Measurements from ENCODE around the gene MON2. TPM values are rescaled to one million over a fixed set of nuclear protein-coding genes. Genes with fewer than 3 reads are reported as not detected.
"Not testable (repeated sequence)": the region's sequence is repeated elsewhere in the genome, so short reads cannot be mapped to it uniquely, and the experiment has no call there.

Gene MON2
- total and polyA plus RNA-seq, 4 experiments from 2014 or later, result 13.5 to 88.5 (median 51.1) TPM

DNA sequence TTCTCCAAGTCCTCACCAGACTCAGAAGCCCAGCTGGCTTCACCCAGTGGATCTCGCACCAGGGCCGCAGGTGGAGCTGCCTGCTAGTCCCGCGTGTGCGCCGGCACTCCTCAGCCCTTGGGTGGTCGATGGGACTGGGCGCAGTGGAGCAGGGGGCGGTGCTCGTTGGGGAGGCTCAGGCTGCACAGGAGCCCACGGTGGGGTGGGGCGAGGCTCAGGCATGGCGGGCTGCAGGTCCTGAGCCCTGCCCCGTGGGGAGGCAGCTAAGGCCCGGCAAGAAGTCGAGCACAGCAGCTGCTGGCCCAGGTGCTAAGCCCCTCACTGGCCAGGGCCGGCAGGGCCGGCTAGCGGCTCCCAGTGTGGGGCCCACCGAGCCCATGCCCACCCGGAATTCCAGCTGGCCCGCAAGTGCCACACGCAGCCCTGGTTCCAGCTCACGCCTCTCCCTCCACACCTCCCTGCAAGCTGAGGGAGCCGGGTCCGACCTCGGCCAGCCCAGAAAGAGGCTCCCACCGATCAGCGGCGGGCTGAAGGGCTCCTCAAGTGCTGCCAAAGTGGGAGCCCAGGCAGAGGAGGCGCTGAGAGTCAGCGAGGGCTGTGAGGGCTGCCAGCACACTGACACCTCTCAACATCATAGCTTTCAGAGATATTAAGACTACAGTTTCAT is 5.3 kb upstream of the MON2 start:
- H3K27ac Mint-ChIP-seq; H3K27me3 ChIP-seq (ENCODE audit: insufficient read depth, low read length); H3K4me1 ChIP-seq (ENCODE audit: insufficient read depth, low read length); H3K27ac ChIP-seq (ENCODE audit: low read depth, low read length); H3K36me3 Mint-ChIP-seq; H3K9me3 ChIP-seq (ENCODE audit: control insufficient read depth in 1 of 2, low read length in 2 of 2); H3K27me3 Mint-ChIP-seq; H3K36me3 ChIP-seq (ENCODE audit: insufficient read depth, low read length); H3K4me3 Mint-ChIP-seq; H3K4me3 ChIP-seq (ENCODE audit: low read length in 2 of 2); intact Hi-C loops (cut with micrococcal nuclease); DNase-seq; H3K4me1 Mint-ChIP-seq: not testable (repeated sequence)
- POLR2A ChIA-PET (ENCODE audit: partially characterized antibody), result interaction anchor here (1.1 kb wide), 1 partner anchor 142 kb away, joined by 3 read pairs; no protein-coding TSS in a partner anchor
- H3K9me3 Mint-ChIP-seq, result peaks cover under 1 to 15% (median 12%) of the 10 kb centered on the region in 8 donors
- CTCF ChIA-PET (ENCODE audit: partially characterized antibody), result interaction anchor here (1.1 kb wide), 1 partner anchor 23 kb away, joined by 3 read pairs; no protein-coding TSS in a partner anchor

DNA sequence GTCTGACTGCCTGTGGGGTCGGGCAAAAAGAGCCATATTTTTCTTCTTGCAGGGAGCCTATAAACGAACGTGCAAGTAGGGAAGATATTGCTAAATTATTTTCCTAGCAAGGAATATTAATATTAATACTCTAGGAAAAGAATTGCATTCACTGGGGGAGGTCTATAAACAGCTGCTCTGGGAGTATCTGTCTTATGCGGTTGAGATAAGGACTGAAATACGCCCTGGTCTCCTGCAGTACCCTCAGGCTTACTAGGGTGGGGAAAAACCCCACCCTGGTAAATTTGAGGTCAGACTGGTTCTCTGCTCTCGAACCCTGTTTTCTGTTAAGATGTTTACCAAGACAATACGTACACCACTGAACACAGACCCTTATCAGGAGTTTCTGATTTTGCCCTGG is 3.4 kb upstream of the MON2 start:
- CTCF ChIA-PET (ENCODE audit: partially characterized antibody); H3K9me3 ChIP-seq (ENCODE audit: control insufficient read depth in 1 of 2, low read length in 2 of 2); DNase-seq; H3K4me3 ChIP-seq (ENCODE audit: low read length in 2 of 2); H3K27ac ChIP-seq (ENCODE audit: low read depth, low read length); H3K27me3 ChIP-seq (ENCODE audit: insufficient read depth, low read length); POLR2A ChIA-PET (ENCODE audit: partially characterized antibody); H3K27me3 Mint-ChIP-seq; H3K36me3 ChIP-seq (ENCODE audit: insufficient read depth, low read length); intact Hi-C loops (cut with micrococcal nuclease): not testable (repeated sequence)
- peaks cover 8 to 16% of the 10 kb centered on the region in 2 donors for H3K36me3 Mint-ChIP-seq
- H3K4me1 ChIP-seq (ENCODE audit: insufficient read depth, low read length), result peaks cover 18% of the 10 kb centered on the region
- H3K9me3 Mint-ChIP-seq, result peaks cover 0 to 15% (median 13%) of the 10 kb centered on the region in 8 donors
- H3K27ac Mint-ChIP-seq, result peak overlapping the region in 1 of 7 donors; percentile 57
- peak overlapping the region in 1 of 8 donors; percentile 27 for H3K4me3 Mint-ChIP-seq
- peaks cover 10 to 21% (median 14%) of the 10 kb centered on the region in 4 donors for H3K4me1 Mint-ChIP-seq

DNA sequence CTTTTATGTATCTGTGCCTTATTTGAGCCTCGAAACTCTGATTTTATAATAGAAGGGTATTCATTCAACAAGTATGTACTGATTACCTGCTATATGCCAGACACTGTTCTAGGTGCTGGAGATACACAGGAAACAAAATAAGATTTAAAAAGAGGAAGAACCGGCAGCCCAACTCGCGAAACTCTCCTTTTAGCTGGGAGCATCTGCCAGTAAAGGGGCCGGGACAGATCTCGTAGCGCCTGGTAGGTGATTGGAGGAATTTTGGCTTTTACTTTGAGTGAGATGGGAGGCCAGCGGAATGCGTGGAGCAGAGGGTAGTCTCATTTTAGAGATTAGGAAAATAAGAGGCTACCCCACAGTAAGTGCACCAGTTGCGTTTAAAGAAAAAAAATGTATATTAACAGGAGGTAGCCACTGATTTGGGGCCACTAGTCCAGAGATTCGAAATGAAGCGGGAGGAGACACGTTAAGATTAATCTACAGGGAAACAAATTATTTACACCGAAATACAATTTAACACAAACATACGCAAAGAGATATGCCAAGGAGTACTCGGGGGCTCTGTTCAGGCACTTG is 520 bp upstream of the MON2 start:
- Histone ChIP-seq H3K27me3 (ENCODE audit: insufficient read depth, low read length) (no peaks in the 10 kb centered on the region), H3K4me3 (ENCODE audit: low read length in 2 of 2) (peak overlapping the region; percentile 72 to 83), H3K9me3 (ENCODE audit: control insufficient read depth in 1 of 2, low read length in 2 of 2) (no peaks in the 10 kb centered on the region), H3K27ac (ENCODE audit: low read depth, low read length) (peak overlapping the region; percentile 91), H3K36me3 (ENCODE audit: insufficient read depth, low read length) (no peaks in the 10 kb centered on the region), H3K4me1 (ENCODE audit: insufficient read depth, low read length) (peaks cover 42% of the 10 kb centered on the region)
- H3K27ac Mint-ChIP-seq, result peak overlapping the region; percentile 85 to 99 (median 97)
- H3K4me3 Mint-ChIP-seq, result peak overlapping the region; percentile 83 to 97 (median 94)
- CTCF ChIA-PET (ENCODE audit: partially characterized antibody), result interaction anchor here (0.9 to 3.8 kb wide), 4 partner anchors 29 to 329 kb away, joined by 3 to 38 read pairs (median 4); no protein-coding TSS in a partner anchor
- H3K27me3 Mint-ChIP-seq, result peaks cover 0 to 3% of the 10 kb centered on the region in 2 donors
- no peak for DNase-seq
- intact Hi-C loops (cut with micrococcal nuclease), result loop anchor here (1.0 kb wide), 3 partner anchors 32 to 206 kb away; partner anchors contain the start of gene USP15
- peaks cover 19 to 31% (median 23%) of the 10 kb centered on the region in 4 donors for H3K4me1 Mint-ChIP-seq
- peaks cover 4 to 16% of the 10 kb centered on the region in 2 donors for H3K36me3 Mint-ChIP-seq
- peaks cover 0 to 15% (median 13%) of the 10 kb centered on the region in 8 donors for H3K9me3 Mint-ChIP-seq
- POLR2A ChIA-PET (ENCODE audit: partially characterized antibody), result interaction anchor here (1.1 to 3.9 kb wide), 4 partner anchors 31 to 207 kb away, joined by 4 to 38 read pairs (median 14); partner anchors contain the start of gene USP15

DNA sequence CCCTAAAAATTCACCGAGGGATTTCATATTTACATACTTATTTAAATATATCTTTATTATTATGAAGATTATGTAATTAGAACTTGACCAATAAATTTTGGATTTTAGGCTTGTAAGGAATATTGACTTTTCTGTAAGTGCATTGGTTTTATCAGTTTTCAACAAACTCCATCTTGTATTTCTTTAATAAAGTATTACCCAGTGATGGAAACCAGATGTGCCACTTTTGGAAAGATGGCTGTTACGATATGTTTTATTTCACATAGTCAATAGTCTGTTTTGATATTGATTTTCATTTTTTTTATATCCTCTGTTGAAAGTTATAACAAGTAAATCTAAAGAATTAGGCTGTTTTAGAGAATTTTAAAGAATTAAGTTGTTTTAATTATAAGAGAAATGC is 1.8 kb downstream of the MON2 start:
- Histone ChIP-seq H3K4me1 (ENCODE audit: insufficient read depth, low read length) (peaks cover 42% of the 10 kb centered on the region), H3K4me3 (ENCODE audit: low read length in 2 of 2) (no peak overlapping the region), H3K27ac (ENCODE audit: low read depth, low read length) (no peak overlapping the region), H3K9me3 (ENCODE audit: control insufficient read depth in 1 of 2, low read length in 2 of 2) (no peaks in the 10 kb centered on the region), H3K36me3 (ENCODE audit: insufficient read depth, low read length) (no peaks in the 10 kb centered on the region), H3K27me3 (ENCODE audit: insufficient read depth, low read length) (no peaks in the 10 kb centered on the region)
- DNase-seq, result no peak
- CTCF ChIA-PET (ENCODE audit: partially characterized antibody), result no interaction called here
- H3K36me3 Mint-ChIP-seq, result peaks cover 4 to 21% of the 10 kb centered on the region in 2 donors
- intact Hi-C loops (cut with micrococcal nuclease), result no loop called here
- peaks cover 0 to 7% (median 4%) of the 10 kb centered on the region in 8 donors for H3K9me3 Mint-ChIP-seq
- H3K27me3 Mint-ChIP-seq, result no peaks in the 10 kb centered on the region
- H3K4me1 Mint-ChIP-seq, result peaks cover 19 to 35% (median 27%) of the 10 kb centered on the region in 4 donors
- POLR2A ChIA-PET (ENCODE audit: partially characterized antibody), result no interaction called here
- peak overlapping the region in 5 of 8 donors; percentile 89 to 96 (median 93) for H3K4me3 Mint-ChIP-seq
- H3K27ac Mint-ChIP-seq, result peak overlapping the region in 1 of 7 donors; percentile 59

DNA sequence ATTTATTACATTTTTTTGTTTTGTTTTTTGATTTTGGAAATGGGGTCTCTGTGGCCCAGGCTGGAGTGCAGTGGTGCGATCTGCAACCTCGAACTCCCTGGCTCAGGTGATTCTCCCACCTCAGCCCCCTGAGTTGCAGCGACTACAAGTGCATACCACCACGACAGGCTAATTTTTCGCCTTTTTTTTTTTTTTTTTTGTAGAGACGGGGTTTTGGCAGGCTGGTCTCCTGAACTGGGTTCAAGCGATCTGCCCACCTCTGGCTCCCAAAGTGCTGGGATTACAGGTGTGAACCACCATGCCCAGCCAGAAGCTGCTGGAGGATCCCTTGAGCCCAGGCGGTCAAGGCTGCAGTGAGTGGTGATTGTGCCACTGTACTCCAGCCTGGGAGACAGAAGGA is 2.3 kb downstream of the MON2 start:
- ChIA-PET POLR2A (ENCODE audit: partially characterized antibody) (interaction anchor here (0.7 kb wide), 1 partner anchor 135 kb away, joined by 3 read pairs; no protein-coding TSS in a partner anchor), CTCF (ENCODE audit: partially characterized antibody) (no interaction called here)
- intact Hi-C loops (cut with micrococcal nuclease), result no loop called here
- Histone ChIP-seq H3K27me3 (ENCODE audit: insufficient read depth, low read length) (no peaks in the 10 kb centered on the region), H3K4me1 (ENCODE audit: insufficient read depth, low read length) (peaks cover 42% of the 10 kb centered on the region), H3K36me3 (ENCODE audit: insufficient read depth, low read length) (no peaks in the 10 kb centered on the region), H3K9me3 (ENCODE audit: control insufficient read depth in 1 of 2, low read length in 2 of 2) (no peaks in the 10 kb centered on the region), H3K27ac (ENCODE audit: low read depth, low read length) (no peak overlapping the region), H3K4me3 (ENCODE audit: low read length in 2 of 2) (no peak overlapping the region)
- H3K4me3 Mint-ChIP-seq, result peak overlapping the region in 7 of 8 donors; percentile 25 to 91 (median 56)
- no peak overlapping the region for H3K27ac Mint-ChIP-seq
- DNase-seq, result no peak
- H3K4me1 Mint-ChIP-seq, result peaks cover 21 to 40% (median 30%) of the 10 kb centered on the region in 4 donors
- H3K36me3 Mint-ChIP-seq, result peaks cover 3 to 24% of the 10 kb centered on the region in 2 donors
- no peaks in the 10 kb centered on the region for H3K27me3 Mint-ChIP-seq
- H3K9me3 Mint-ChIP-seq, result peaks cover 0 to 2% (median 0%) of the 10 kb centered on the region in 8 donors

DNA sequence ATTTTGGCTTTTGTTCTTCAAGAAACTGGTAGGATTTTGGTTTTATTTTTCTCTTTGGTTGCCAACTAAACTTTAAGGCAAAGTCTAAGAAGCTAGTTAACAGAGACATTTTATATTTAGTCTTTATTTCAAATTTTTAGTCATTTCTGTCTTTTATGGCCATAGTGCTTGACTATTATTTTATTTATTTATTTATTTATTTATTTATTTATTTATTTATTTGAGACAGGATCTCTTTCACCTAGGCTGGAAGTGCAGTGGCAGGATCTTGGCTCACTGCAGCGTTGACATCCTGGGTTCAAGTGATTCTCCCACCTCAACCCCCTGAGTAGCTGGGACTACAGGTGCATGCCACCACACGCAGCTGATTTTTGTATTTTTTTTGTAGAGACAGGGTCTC is 3.1 kb downstream of the MON2 start:
- intact Hi-C loops (cut with micrococcal nuclease), result no loop called here
- no peak for DNase-seq
- Mint-ChIP-seq H3K4me3 (peak overlapping the region in 5 of 8 donors; percentile 22 to 67 (median 56)), H3K27ac (peak overlapping the region in 1 of 7 donors; percentile 44), H3K9me3 (peaks cover 0 to 2% (median 0%) of the 10 kb centered on the region in 8 donors), H3K36me3 (peaks cover 5 to 26% of the 10 kb centered on the region in 2 donors), H3K4me1 (peaks cover 23 to 45% (median 34%) of the 10 kb centered on the region in 4 donors), H3K27me3 (no peaks in the 10 kb centered on the region)
- Histone ChIP-seq H3K4me1 (ENCODE audit: insufficient read depth, low read length) (peaks cover 44% of the 10 kb centered on the region), H3K27me3 (ENCODE audit: insufficient read depth, low read length) (no peaks in the 10 kb centered on the region), H3K36me3 (ENCODE audit: insufficient read depth, low read length) (no peaks in the 10 kb centered on the region), H3K27ac (ENCODE audit: low read depth, low read length) (no peak overlapping the region), H3K4me3 (ENCODE audit: low read length in 2 of 2) (no peak overlapping the region), H3K9me3 (ENCODE audit: control insufficient read depth in 1 of 2, low read length in 2 of 2) (no peaks in the 10 kb centered on the region)
- ChIA-PET CTCF (ENCODE audit: partially characterized antibody) (interaction anchor here (0.7 kb wide), 1 partner anchor 34 kb away, joined by 3 read pairs; no protein-coding TSS in a partner anchor), POLR2A (ENCODE audit: partially characterized antibody) (no interaction called here)

DNA sequence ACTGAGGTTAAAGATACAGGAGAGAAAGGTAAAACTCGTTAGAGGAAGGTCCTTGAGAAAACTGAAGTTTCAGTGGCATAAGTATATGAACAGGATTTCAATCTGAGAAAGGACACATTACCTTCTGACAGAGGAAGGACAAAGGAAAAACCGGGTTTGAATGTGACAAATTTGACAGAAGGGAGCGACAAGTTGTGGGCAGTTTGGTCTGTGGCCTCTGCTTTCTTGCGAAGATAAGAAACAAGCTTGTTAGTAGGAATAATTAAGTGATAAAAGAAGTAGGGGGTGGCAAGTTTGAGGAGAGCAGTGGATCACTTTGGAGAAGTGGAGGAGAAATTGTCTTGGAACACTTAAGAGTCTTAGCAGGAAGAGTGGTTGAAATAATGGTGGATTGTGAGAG is 5.1 kb downstream of the MON2 start:
- peaks cover 40% of the 10 kb centered on the region for H3K4me1 ChIP-seq (ENCODE audit: insufficient read depth, low read length)
- H3K4me3 ChIP-seq (ENCODE audit: low read length in 2 of 2), result no peak overlapping the region
- peaks cover 7 to 29% of the 10 kb centered on the region in 2 donors for H3K36me3 Mint-ChIP-seq
- H3K4me1 Mint-ChIP-seq, result peaks cover 21 to 44% (median 32%) of the 10 kb centered on the region in 4 donors
- ChIA-PET POLR2A (ENCODE audit: partially characterized antibody) (no interaction called here), CTCF (ENCODE audit: partially characterized antibody) (no interaction called here)
- no peaks in the 10 kb centered on the region for H3K27me3 ChIP-seq (ENCODE audit: insufficient read depth, low read length)
- H3K27ac Mint-ChIP-seq, result no peak overlapping the region
- no peaks in the 10 kb centered on the region for H3K27me3 Mint-ChIP-seq
- H3K27ac ChIP-seq (ENCODE audit: low read depth, low read length), result no peak overlapping the region
- no peak for DNase-seq
- no peaks in the 10 kb centered on the region for H3K9me3 ChIP-seq (ENCODE audit: control insufficient read depth in 1 of 2, low read length in 2 of 2)
- intact Hi-C loops (cut with micrococcal nuclease), result no loop called here
- peaks cover 0 to 2% (median 0%) of the 10 kb centered on the region in 8 donors for H3K9me3 Mint-ChIP-seq
- H3K36me3 ChIP-seq (ENCODE audit: insufficient read depth, low read length), result no peaks in the 10 kb centered on the region
- H3K4me3 Mint-ChIP-seq, result no peak overlapping the region

Data from CD4-positive, alpha-beta memory T cell (primary cell).